ENCODE measurements around the gene FMNL2.
A peak's percentile ranks its signal among the peaks of the same experiment; 100 is the strongest.

FMNL2 gene

GRCh38 chr2:152553518-152553917 is 218.5 kb downstream of the FMNL2 start:
- DNase-seq (ENCODE audit: low read depth) = no peak

GRCh38 chr2:152555048-152555447 is 220.1 kb downstream of the FMNL2 start:
- no peak overlapping the region for H3K4me3 ChIP-seq (ENCODE audit: low read depth, low read length)
- no peak for DNase-seq (ENCODE audit: low read depth)
- TF ChIP-seq CTCF (IDR thresholded peaks at IDR 0.05; ENCODE audit: insufficient read depth, low read depth, low read length, missing control alignments) = no peak

More at GRCh38 chr2:152553518-152553917, 218.5 kb downstream of the FMNL2 start:
- no peak overlapping the region for H3K4me3 ChIP-seq (ENCODE audit: low read depth, low read length)
- TF ChIP-seq CTCF (IDR thresholded peaks at IDR 0.05; ENCODE audit: insufficient read depth, low read depth, low read length, missing control alignments) = no peak

DNA sequence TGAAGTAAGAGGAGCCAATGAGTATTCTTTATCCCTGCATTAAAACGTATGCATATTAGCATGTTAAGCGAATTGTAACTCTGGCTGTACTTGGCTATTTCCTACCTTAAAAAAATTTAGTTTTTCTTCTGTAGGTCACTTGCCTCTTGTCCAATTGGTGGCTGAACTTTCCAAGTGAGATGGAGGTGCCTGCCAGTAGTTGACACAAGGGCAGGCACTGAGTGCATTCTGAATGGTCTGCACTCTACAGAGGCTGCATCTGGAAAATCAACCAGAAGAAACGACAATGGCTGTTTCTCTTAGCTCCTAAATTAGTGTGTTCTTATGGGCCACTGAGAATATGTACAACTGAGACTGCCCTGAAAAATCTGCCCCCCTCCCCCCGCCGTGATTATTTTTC is 221.5 kb downstream of the FMNL2 start:
- no peak overlapping the region for H3K4me3 ChIP-seq (ENCODE audit: low read depth, low read length)
- DNase-seq (ENCODE audit: low read depth) = no peak
- TF ChIP-seq CTCF (IDR thresholded peaks at IDR 0.05; ENCODE audit: insufficient read depth, low read depth, low read length, missing control alignments) = no peak

GRCh38 chr2:152557273-152557888 is 222.4 kb downstream of the FMNL2 start:
- TF ChIP-seq CTCF (IDR thresholded peaks at IDR 0.05; ENCODE audit: insufficient read depth, low read depth, low read length, missing control alignments) = no peak
- H3K4me3 ChIP-seq (ENCODE audit: low read depth, low read length) = no peak overlapping the region
- no peak for DNase-seq (ENCODE audit: low read depth)

GRCh38 chr2:152558158-152558984 is 223.4 kb downstream of the FMNL2 start:
- H3K4me3 ChIP-seq (ENCODE audit: low read depth, low read length) = no peak overlapping the region
- no peak for TF ChIP-seq CTCF (IDR thresholded peaks at IDR 0.05; ENCODE audit: insufficient read depth, low read depth, low read length, missing control alignments)
- DNase-seq (ENCODE audit: low read depth) = peak; percentile 59

DNA sequence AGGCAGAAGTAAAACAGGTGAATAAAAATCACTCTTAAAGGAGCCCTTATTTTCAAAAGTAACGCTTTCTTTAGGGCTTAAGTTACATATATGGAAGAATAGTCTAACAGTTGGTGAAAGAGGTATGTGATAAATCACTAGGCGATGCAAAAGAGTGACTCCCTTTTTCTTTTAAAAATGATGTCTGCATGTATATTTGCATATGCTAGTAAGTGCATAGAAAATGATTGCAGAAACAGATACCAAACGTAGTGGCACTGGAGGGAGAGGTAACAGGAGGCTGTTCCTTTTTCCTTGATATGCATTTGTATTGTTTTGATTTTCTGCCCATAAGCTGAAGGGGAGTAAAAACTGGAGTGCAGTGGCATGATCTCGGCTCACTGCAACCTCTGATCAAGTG is 224.0 kb downstream of the FMNL2 start:
- no peak for DNase-seq (ENCODE audit: low read depth)
- no peak for TF ChIP-seq CTCF (IDR thresholded peaks at IDR 0.05; ENCODE audit: insufficient read depth, low read depth, low read length, missing control alignments)
- H3K4me3 ChIP-seq (ENCODE audit: low read depth, low read length) = no peak overlapping the region
